Memory B cell (primary cell): ENCODE data around the gene CCNT2.
"Not testable (repeated sequence)": the region's sequence is repeated elsewhere in the genome, so short reads cannot be mapped to it uniquely, and the experiment has no call there.

Experiments
- ATAC-seq: fragments of 150-1000 bp; cut with Tn5 transposase; 2 replicates; pipeline ENCODE4 v1.10.0; 2021; ENCODE audit warnings: low read depth, mild to moderate bottlenecking, moderate library complexity
- DNase-seq, 2 donors: peaks; one replicate each; pipeline ENCODE4 v3.0.0; 2022; ENCODE audit warnings: low spot score in 2 of 2
- H3K27ac Mint-ChIP-seq: one replicate; pipeline ENCODE4 v1.8.0; 2022; ENCODE audit warnings: mild to moderate bottlenecking, moderate library complexity, mixed read lengths
- H3K27me3 Mint-ChIP-seq: one replicate; pipeline ENCODE4 v1.8.0; 2022; ENCODE audit warnings: mixed read lengths
- H3K36me3 Mint-ChIP-seq: one replicate; pipeline ENCODE4 v1.8.0; 2022; ENCODE audit warnings: mild to moderate bottlenecking, mixed read lengths
- H3K4me1 Mint-ChIP-seq: one replicate; pipeline ENCODE4 v1.8.0; 2022; ENCODE audit warnings: mixed read lengths
- H3K4me3 Mint-ChIP-seq: one replicate; pipeline ENCODE4 v1.8.0; 2022; ENCODE audit warnings: mild to moderate bottlenecking, moderate library complexity, mixed read lengths
- H3K9me3 Mint-ChIP-seq: one replicate; pipeline ENCODE4 v1.8.0; 2022; ENCODE audit warnings: mixed read lengths

The CCNT2 gene

DNA sequence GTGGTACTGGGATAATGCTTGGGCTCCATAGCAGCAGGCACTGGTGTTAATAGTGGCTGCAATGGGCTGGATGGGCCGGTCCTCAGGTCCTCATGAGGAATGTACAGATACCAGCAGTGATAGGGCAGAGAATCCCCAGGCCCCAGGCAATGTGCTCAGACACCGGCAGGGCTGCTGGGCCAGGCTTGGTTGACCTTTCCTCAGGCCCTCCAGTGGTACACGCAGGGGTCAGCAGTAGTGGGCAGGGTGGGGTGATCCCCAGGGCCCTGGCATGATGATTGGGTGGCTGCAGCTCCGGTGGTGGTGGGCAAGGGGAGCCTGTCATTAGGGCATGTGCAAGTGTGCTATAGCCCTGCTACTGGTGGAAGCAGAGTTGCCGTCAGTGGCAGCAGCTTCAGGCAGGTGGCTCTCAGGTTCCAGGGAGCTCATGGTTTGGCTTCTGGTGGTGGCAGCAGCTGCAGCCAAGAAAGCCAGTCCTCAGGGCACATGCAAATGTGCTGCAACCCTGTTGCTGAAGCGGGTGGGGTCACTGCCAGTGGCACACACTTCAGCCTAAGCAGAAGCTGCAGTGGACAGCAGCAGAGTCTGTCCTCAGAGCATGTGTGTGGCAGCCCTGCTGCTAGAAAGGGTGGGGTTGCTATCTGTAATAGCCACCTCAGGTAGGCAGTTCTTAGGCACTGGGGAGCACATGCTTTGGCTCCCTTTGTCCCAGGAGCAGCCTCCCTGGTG lies 56.8 kb downstream of the CCNT2 start:
- H3K27me3 Mint-ChIP-seq = peaks cover 10% of the 10 kb centered on the region
- ATAC-seq (no peak), DNase-seq (no peak)
- H3K4me1 Mint-ChIP-seq = no peaks in the 10 kb centered on the region
- no peak overlapping the region for H3K4me3 Mint-ChIP-seq
- H3K27ac Mint-ChIP-seq = no peak overlapping the region
- H3K9me3 Mint-ChIP-seq = peaks cover 24% of the 10 kb centered on the region
- H3K36me3 Mint-ChIP-seq = peaks cover 15% of the 10 kb centered on the region

DNA sequence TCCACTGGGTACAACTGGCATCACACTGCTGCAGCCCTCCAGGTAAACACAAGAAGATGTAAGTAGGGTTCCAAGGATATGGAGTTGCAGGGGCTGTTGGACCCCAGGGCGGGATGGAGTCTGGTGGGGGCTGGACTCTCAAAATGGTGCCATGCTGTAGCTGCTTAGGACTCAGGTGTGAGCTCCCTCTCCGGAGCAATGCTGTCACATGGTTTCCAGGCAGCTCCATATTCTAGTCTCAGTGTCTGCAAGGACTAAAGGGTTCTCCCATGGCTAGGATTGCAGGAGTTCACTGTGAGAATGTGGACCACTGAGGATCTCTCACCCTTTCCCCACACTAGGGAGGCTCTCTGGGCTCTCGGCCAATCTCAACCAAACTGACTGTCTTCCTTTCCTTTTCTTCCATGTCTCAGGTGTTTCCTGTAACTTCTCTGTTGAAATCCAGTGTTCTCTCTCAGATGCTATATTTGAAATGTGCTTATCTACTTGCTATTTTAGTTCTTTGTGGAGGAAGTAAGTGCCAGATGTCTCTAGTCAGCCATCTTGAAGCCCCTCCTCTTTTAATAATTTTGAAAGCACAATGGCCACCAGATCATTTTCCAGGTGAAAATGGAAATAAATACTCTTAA lies 57.6 kb downstream of the CCNT2 start:
- Mint-ChIP-seq H3K4me1 (no peaks in the 10 kb centered on the region), H3K36me3 (peaks cover 15% of the 10 kb centered on the region), H3K4me3 (no peak overlapping the region), H3K27ac (no peak overlapping the region), H3K27me3 (peaks cover 11% of the 10 kb centered on the region), H3K9me3 (peaks cover 20% of the 10 kb centered on the region)
- DNase-seq = no peak
- ATAC-seq = no peak

- Mint-ChIP-seq H3K27me3 (peaks cover 11% of the 10 kb centered on the region), H3K9me3 (peaks cover 14% of the 10 kb centered on the region), H3K36me3 (peaks cover 15% of the 10 kb centered on the region)
- not testable (repeated sequence) for H3K4me3 Mint-ChIP-seq, ATAC-seq, H3K27ac Mint-ChIP-seq, H3K4me1 Mint-ChIP-seq, DNase-seq
These were observed 58.5 kb downstream of the CCNT2 start for GRCh38 chr2:134977104-134977503.

DNA sequence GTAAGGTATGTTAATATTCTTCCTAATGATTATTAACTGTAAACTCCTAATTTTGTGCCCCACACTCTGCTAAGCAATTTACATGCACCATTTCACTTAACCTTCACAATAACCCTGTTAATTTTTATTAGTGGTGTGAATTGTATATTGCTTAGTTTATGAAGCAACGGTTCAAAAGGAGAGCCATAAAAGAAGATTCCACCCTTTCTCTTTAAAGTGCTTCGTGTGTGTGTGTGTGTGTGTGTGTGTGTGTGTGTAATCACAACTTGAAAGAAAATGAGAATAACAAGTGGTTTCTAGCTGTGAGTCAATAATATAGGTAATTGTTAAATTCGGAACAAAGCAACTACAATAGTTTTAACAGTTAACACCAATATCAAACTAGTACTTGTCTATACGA lies 60.6 kb downstream of the CCNT2 start:
- Mint-ChIP-seq H3K4me1 (no peaks in the 10 kb centered on the region), H3K9me3 (peaks cover 7% of the 10 kb centered on the region), H3K27me3 (peaks cover 14% of the 10 kb centered on the region), H3K27ac (no peak overlapping the region), H3K36me3 (peaks cover 6% of the 10 kb centered on the region), H3K4me3 (no peak overlapping the region)
- no peak for ATAC-seq
- no peak for DNase-seq

GRCh38 chr2:134980639-134981038 lies 62.0 kb downstream of the CCNT2 start:
- ATAC-seq (no peak), DNase-seq (no peak)
- peaks cover 14% of the 10 kb centered on the region for H3K27me3 Mint-ChIP-seq
- peaks cover 1% of the 10 kb centered on the region for H3K9me3 Mint-ChIP-seq
- H3K36me3 Mint-ChIP-seq = no peaks in the 10 kb centered on the region
- H3K4me1 Mint-ChIP-seq = no peaks in the 10 kb centered on the region
- no peak overlapping the region for H3K4me3 Mint-ChIP-seq
- H3K27ac Mint-ChIP-seq = no peak overlapping the region

- Mint-ChIP-seq H3K9me3 (peaks cover 1% of the 10 kb centered on the region), H3K4me3 (no peak overlapping the region), H3K27me3 (peaks cover 22% of the 10 kb centered on the region), H3K36me3 (no peaks in the 10 kb centered on the region), H3K4me1 (no peaks in the 10 kb centered on the region), H3K27ac (no peak overlapping the region)
- ATAC-seq (no peak), DNase-seq (no peak)
These were observed 64.0 kb downstream of the CCNT2 start for GRCh38 chr2:134982603-134983002.

DNA sequence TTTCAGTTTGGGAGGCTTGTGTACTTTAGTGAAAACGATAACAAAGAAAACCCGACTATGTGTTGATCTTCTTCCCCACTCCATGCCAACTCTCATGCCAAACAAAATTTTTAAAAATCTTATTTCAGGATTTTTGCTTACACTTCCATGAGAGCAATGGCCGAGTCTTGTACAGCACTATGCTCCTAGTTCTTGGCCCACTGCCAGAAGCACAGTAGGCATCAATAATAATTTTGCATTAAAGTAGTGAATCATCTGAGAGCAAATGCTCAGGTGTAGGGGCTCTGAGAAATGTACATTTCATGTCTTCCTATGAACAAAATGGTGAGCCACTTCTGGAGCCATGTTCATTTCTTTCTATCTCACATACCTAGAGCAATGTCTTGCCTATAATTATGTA lies 66.4 kb downstream of the CCNT2 start:
- peaks cover 1% of the 10 kb centered on the region for H3K9me3 Mint-ChIP-seq
- DNase-seq = no peak
- ATAC-seq = no peak
- no peak overlapping the region for H3K4me3 Mint-ChIP-seq
- no peaks in the 10 kb centered on the region for H3K36me3 Mint-ChIP-seq
- peaks cover 22% of the 10 kb centered on the region for H3K27me3 Mint-ChIP-seq
- H3K4me1 Mint-ChIP-seq = no peaks in the 10 kb centered on the region
- H3K27ac Mint-ChIP-seq = no peak overlapping the region

DNA sequence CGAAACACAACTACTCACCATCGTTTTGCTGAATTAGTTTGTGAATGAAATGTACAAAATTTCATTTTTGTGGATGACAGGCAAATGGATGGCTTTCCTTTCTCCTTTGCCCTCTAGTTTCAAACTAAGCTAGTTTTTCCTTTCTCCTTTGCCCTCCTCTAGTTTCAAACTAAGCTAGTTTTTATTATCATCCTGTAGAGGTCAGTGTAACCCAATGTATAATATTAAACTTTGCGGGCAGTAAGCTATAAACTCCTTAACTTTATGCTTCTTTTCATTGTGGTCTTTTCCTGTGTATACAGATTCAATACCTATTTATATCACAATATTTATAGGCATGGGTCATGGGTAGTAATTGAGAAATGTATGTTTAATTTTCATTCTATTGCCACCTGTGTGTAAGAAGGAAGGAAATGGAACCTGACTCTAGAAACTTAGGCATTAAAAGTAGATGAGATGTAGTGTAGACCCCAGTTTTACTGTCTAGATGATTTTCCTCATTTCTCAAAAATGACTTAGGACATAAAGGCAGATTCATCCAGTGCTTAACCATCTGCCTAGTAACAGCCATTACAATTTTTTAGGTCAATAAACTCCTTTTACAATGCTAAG lies 70.5 kb downstream of the CCNT2 start:
- Mint-ChIP-seq H3K27me3 (peaks cover 18% of the 10 kb centered on the region), H3K36me3 (no peaks in the 10 kb centered on the region)

GRCh38 chr2:134999521-134999920 lies 80.9 kb downstream of the CCNT2 start:
- H3K4me1 Mint-ChIP-seq = peaks cover 3% of the 10 kb centered on the region
- ATAC-seq (no peak), DNase-seq (no peak)
- no peaks in the 10 kb centered on the region for H3K9me3 Mint-ChIP-seq
- H3K4me3 Mint-ChIP-seq = no peak overlapping the region
- H3K27me3 Mint-ChIP-seq = peaks cover 4% of the 10 kb centered on the region
- no peaks in the 10 kb centered on the region for H3K36me3 Mint-ChIP-seq
- no peak overlapping the region for H3K27ac Mint-ChIP-seq

More for the DNA sequence above, 70.5 kb downstream of the CCNT2 start:
- DNase-seq (no peak), ATAC-seq (no peak)
- Mint-ChIP-seq H3K4me3 (no peak overlapping the region), H3K27ac (no peak overlapping the region), H3K9me3 (peaks cover under 1% of the 10 kb centered on the region), H3K4me1 (no peaks in the 10 kb centered on the region)

DNA sequence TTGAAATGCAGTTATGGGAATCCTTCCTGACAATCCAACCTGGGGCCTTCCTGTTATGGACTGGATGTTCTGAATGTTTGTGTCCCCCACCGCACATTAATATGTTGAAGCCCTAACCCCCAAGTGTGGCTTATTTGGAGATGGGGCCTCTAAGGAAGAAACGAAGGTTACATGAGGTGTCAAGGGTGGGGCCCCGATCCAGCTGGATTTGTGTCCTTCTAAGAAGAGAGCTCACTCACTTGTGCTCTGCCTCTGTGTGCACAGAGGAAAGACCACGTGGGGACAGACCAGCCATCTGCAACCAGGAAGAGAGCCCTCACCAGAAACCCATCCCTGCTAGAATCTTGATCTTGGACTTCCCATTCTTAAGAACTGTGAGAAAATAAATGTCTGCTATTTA lies 84.2 kb downstream of the CCNT2 start:
- Mint-ChIP-seq H3K27ac (no peak overlapping the region), H3K4me3 (no peak overlapping the region), H3K36me3 (no peaks in the 10 kb centered on the region), H3K9me3 (no peaks in the 10 kb centered on the region), H3K27me3 (peaks cover 6% of the 10 kb centered on the region), H3K4me1 (peaks cover 3% of the 10 kb centered on the region)
- DNase-seq (no peak), ATAC-seq (no peak)

GRCh38 chr2:135004005-135004746 lies 85.6 kb downstream of the CCNT2 start:
- Mint-ChIP-seq H3K27me3 (peaks cover 6% of the 10 kb centered on the region), H3K9me3 (no peaks in the 10 kb centered on the region), H3K4me3 (no peak overlapping the region), H3K27ac (no peak overlapping the region), H3K36me3 (no peaks in the 10 kb centered on the region), H3K4me1 (peaks cover 3% of the 10 kb centered on the region)
- DNase-seq = peak; percentile 63 to 66
- peak; percentile 96 for ATAC-seq

- Mint-ChIP-seq H3K27ac (no peak overlapping the region), H3K36me3 (no peaks in the 10 kb centered on the region), H3K9me3 (no peaks in the 10 kb centered on the region), H3K4me1 (peaks cover 3% of the 10 kb centered on the region), H3K27me3 (peaks cover 8% of the 10 kb centered on the region), H3K4me3 (no peak overlapping the region)
- DNase-seq (no peak), ATAC-seq (no peak)
These were observed 87.1 kb downstream of the CCNT2 start for GRCh38 chr2:135005753-135006152.
